ENCODE data around the gene PLSCR4.
"Not testable (repeated sequence)": the region's sequence is repeated elsewhere in the genome, so short reads cannot be mapped to it uniquely, and the experiment has no call there.

Gene PLSCR4

GRCh38 chr3:146247911-146248310 is 3.0 kb downstream of the PLSCR4 start:
- no peak for DNase-seq (ENCODE audit: low read depth)

DNA sequence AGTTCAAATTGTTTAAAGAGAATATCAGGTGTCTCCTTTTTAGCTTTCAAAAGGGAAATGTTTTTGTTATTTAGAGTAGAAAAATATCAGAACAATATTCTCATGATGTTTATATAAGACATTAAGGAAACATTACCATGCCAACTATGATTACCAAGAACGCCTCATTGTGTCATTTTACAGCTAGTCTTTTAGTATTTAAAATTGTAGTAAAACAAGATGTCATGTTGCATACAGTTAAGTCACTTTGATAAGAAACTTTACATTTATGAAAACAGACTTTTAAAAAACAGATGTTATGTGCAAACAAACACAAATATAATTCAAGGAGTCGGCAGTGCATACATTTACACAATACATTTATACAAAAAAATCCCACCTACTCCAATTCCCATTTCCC is 4.4 kb downstream of the PLSCR4 start:
- DNase-seq (ENCODE audit: low read depth) = no peak

DNA sequence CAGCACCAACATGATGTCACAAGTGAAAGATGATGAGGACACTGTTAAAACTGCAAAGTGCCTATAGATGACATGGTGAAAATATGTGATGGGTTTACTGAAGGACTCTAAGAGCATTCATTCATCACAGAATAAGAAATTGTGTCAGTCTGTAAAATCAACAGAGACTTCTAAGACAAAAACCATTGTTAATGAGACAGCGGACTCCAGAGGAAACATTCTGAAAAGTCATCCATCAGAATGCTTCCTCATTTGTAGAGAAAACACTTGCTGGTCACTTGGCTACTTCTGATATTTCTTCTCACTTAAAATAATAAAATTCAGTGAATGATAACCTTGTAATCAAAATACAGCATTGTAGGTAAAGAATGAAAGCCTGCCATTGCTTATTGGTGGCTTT is 7.3 kb downstream of the PLSCR4 start:
- no peak for DNase-seq (ENCODE audit: low read depth)

- no peak for DNase-seq (ENCODE audit: low read depth)
Measured at GRCh38 chr3:146241523-146242240, 9.2 kb downstream of the PLSCR4 start.

GRCh38 chr3:146233487-146233886 is 17.4 kb downstream of the PLSCR4 start:
- no peak for DNase-seq (ENCODE audit: low read depth)

GRCh38 chr3:146227486-146227885 is 23.4 kb downstream of the PLSCR4 start:
- no peak for DNase-seq (ENCODE audit: low read depth)

- no peak for DNase-seq (ENCODE audit: low read depth)
Measured at GRCh38 chr3:146226881-146227280, 24.0 kb downstream of the PLSCR4 start.

DNA sequence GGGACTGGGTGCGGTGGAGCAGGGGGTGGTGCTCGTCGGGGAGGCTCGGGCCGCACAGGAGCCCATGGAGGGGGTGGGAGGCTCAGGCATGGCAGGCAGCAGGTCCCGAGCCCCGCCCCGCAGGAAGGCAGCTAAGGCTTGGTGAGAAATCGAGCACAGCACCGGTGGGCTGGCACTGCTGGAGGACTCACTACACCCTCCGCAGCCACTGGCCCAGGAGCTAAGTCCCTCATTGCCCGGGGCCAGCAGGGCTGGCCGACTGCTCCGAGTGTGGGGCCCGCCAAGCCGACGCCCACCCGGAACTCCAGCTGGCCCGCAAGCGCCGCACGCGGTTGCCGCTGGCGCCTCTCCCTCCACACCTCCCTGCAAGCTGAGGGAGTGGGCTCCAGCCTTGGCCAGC is 25.4 kb downstream of the PLSCR4 start:
- DNase-seq (ENCODE audit: low read depth) = not testable (repeated sequence)

GRCh38 chr3:146223401-146224373 is 27.2 kb downstream of the PLSCR4 start:
- no peak for DNase-seq (ENCODE audit: low read depth)

GRCh38 chr3:146222204-146223046 is 28.5 kb downstream of the PLSCR4 start:
- no peak for DNase-seq (ENCODE audit: low read depth)

GRCh38 chr3:146221276-146221675 is 29.6 kb downstream of the PLSCR4 start:
- no peak for DNase-seq (ENCODE audit: low read depth)

DNA sequence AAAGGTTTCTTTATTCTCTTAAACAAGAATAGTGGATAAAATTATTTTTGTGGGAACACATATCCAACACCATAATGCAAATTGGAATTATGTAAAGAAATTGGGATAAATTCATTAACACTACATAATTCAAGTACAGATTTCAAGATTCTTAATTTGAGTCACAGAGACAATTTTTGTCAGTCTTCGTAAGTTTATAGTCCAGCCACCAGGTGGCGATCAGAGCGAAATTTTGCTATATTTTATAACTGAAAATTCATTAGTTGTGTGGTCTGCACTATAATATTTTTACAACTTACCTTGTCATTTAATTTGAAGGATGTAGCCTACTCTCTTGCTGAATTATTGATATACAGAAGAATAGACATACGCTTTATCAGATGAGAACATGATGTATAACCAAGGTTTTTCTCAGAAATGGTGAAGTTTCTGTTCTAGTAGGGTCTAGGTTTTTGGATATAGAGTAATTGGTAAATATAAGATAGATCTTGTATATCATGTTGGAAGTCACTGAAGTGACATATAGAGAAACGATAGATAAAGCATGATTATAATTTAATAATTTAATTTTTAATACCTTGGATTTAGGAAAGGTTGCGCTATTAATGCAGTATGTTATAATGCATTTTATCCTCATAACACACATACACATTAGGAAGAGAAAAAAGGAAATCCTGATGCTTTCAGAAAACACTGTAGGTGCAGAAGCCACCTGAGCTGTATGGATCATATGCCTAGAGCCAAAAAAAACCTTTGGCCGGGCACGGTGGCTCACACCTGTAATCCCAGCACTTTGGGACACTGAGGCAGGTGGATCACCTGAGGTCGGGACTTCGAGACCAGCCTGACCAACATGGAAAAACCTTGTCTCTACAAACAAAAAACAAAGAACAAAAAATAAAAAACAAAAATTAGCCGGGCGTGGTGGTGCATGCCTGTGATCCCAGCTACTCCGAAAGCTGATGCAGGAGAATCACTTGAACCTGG is 31.7 kb downstream of the PLSCR4 start:
- peak; percentile 2 for DNase-seq (ENCODE audit: low read depth)

DNA sequence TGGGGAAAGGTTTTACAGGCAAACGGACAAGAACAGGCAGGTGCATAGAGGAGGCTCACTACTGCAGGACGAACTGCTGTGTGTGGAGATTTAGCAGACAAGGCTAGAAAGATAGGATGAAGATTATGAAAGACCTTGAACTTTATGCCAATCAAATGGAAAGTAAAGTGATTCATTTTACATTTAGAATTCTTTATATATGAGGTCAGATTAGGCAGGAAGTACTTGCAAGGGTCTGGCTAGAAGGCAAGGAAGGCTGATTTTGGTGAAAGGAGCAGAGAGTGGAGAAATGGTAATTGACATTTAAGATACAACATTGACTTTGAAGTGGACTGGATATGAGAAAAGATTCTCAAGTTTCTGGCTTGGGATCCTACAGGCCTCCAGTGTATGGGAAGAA is 33.6 kb downstream of the PLSCR4 start:
- DNase-seq (ENCODE audit: low read depth) = no peak

DNA sequence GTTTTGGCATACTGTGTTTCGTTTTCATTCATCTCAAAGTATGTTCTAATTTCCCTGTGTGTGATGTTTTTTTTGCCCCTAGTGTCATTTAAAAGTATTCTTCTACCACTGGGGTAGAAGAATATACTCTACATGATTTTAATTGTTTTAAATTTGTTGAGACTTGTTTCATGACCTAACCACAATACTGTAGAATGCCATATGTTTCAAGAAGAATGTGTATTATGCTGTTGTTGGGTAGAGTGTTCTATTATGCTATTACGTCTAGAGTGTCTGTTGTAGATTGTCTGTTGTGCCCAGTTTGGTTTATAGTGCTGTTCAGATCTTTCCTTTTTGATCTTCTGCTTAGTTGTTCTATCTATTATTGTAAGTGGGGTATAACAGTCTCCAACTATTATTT is 36.4 kb downstream of the PLSCR4 start:
- DNase-seq (ENCODE audit: low read depth) = no peak

DNA sequence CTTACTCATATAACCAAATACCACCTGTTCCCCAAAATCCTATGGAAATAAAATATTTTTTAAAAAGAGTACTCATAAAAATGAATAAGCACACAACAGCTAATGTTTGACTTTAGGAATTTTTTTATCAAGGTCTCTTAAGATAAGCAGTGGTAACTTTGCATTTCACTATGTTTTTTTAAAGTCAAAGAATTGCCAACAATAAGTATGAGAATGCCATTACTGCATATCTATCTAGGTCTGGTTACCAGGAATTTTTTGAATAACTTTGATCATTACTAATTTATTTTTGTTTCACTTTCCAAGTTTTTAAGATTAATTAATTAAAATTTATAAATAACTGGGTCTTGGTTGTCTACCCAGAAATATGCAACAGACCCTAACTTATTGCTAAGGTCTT is 41.5 kb downstream of the PLSCR4 start:
- no peak for DNase-seq (ENCODE audit: low read depth)

- no peak for DNase-seq (ENCODE audit: low read depth)
Measured at GRCh38 chr3:146203776-146204175, 47.1 kb downstream of the PLSCR4 start.

GRCh38 chr3:146200461-146201220 is 50.3 kb downstream of the PLSCR4 start:
- no peak for DNase-seq (ENCODE audit: low read depth)

DNA sequence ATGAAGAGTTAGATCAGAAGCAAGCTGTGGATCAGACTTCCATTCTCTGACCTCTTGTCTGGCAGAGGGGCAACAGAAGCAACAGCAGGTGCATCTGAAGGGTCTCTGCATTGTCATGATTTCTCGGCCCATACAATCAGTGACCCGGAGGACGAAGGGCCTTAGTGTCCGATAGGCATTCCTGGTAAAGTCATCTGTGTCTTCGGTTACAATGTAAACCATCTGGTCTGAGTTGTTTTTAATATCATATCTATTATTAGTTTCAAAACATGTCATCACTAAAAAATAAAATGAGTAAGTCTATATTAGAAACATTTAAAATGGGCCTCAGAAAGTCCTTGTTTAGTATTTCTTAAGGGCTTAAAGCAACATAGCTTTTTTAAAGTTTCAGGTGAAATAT is 51.1 kb downstream of the PLSCR4 start:
- no peak for DNase-seq (ENCODE audit: low read depth)

GRCh38 chr3:146196789-146197188 is 54.1 kb downstream of the PLSCR4 start:
- no peak for DNase-seq (ENCODE audit: low read depth)

- DNase-seq (ENCODE audit: low read depth) = no peak
Measured at GRCh38 chr3:146195605-146196004, 55.3 kb downstream of the PLSCR4 start.

Measured in activated T-helper 9 cell treated with anti-CD3 and anti-CD28 coated beads, Interleukin-2, amount 50 U/mL, for 16 hours (primary cell).